ENCODE results near the gene LBH.

Gene LBH

GRCh38 chr2:30276455-30276911 lies 45.1 kb downstream of the LBH start:
- no peak for DNase-seq (ENCODE audit: low read depth)

GRCh38 chr2:30277582-30277981 lies 46.2 kb downstream of the LBH start:
- DNase-seq (ENCODE audit: low read depth) = no peak

- no peak for DNase-seq (ENCODE audit: low read depth)
These were observed 47.1 kb downstream of the LBH start for GRCh38 chr2:30278419-30278818.

GRCh38 chr2:30280596-30281434 lies 49.5 kb downstream of the LBH start:
- no peak for DNase-seq (ENCODE audit: low read depth)

- no peak for DNase-seq (ENCODE audit: low read depth)
These were observed 50.7 kb downstream of the LBH start for GRCh38 chr2:30282081-30282480.

- no peak for DNase-seq (ENCODE audit: low read depth)
These were observed 51.4 kb downstream of the LBH start for GRCh38 chr2:30282721-30283120.

GRCh38 chr2:30283931-30284565 lies 52.7 kb downstream of the LBH start:
- no peak for DNase-seq (ENCODE audit: low read depth)

- no peak for DNase-seq (ENCODE audit: low read depth)
These were observed 54.4 kb downstream of the LBH start for GRCh38 chr2:30285758-30286157.

GRCh38 chr2:30287190-30287840 lies 56.0 kb downstream of the LBH start:
- no peak for DNase-seq (ENCODE audit: low read depth)

GRCh38 chr2:30287857-30288513 lies 56.7 kb downstream of the LBH start:
- no peak for DNase-seq (ENCODE audit: low read depth)

- DNase-seq (ENCODE audit: low read depth) = no peak
These were observed 57.2 kb downstream of the LBH start for GRCh38 chr2:30288561-30288960.

GRCh38 chr2:30293303-30293921 lies 62.1 kb downstream of the LBH start:
- DNase-seq (ENCODE audit: low read depth) = no peak

GRCh38 chr2:30294133-30294532 lies 62.8 kb downstream of the LBH start:
- DNase-seq (ENCODE audit: low read depth) = no peak

- DNase-seq (ENCODE audit: low read depth) = no peak
These were observed 65.2 kb downstream of the LBH start for GRCh38 chr2:30296496-30296895.

- DNase-seq (ENCODE audit: low read depth) = no peak
These were observed 67.0 kb downstream of the LBH start for GRCh38 chr2:30298302-30298701.

- no peak for DNase-seq (ENCODE audit: low read depth)
These were observed 68.8 kb downstream of the LBH start for GRCh38 chr2:30300122-30300455.

GRCh38 chr2:30300456-30301221 lies 69.3 kb downstream of the LBH start:
- DNase-seq (ENCODE audit: low read depth) = no peak

GRCh38 chr2:30301551-30301950 lies 70.2 kb downstream of the LBH start:
- no peak for DNase-seq (ENCODE audit: low read depth)

GRCh38 chr2:30302566-30302965 lies 71.2 kb downstream of the LBH start:
- no peak for DNase-seq (ENCODE audit: low read depth)

GRCh38 chr2:30303095-30303494 lies 71.8 kb downstream of the LBH start:
- DNase-seq (ENCODE audit: low read depth) = no peak

GRCh38 chr2:30305235-30305634 lies 73.9 kb downstream of the LBH start:
- no peak for DNase-seq (ENCODE audit: low read depth)
